NCI-H146 (cell line): ENCODE results near the gene SYVN1.
"Not testable (repeated sequence)": the region's sequence is repeated elsewhere in the genome, so short reads cannot be mapped to it uniquely, and the experiment has no call there.

Experiments
- DNase-seq: peaks from one replicate; lab custom pipeline; 2025; lab: John Stamatoyannopoulos, UW

Gene SYVN1

GRCh38 chr11:65151331-65151899 lies 17.1 kb upstream of the SYVN1 start:
- DNase-seq: no peak

DNA sequence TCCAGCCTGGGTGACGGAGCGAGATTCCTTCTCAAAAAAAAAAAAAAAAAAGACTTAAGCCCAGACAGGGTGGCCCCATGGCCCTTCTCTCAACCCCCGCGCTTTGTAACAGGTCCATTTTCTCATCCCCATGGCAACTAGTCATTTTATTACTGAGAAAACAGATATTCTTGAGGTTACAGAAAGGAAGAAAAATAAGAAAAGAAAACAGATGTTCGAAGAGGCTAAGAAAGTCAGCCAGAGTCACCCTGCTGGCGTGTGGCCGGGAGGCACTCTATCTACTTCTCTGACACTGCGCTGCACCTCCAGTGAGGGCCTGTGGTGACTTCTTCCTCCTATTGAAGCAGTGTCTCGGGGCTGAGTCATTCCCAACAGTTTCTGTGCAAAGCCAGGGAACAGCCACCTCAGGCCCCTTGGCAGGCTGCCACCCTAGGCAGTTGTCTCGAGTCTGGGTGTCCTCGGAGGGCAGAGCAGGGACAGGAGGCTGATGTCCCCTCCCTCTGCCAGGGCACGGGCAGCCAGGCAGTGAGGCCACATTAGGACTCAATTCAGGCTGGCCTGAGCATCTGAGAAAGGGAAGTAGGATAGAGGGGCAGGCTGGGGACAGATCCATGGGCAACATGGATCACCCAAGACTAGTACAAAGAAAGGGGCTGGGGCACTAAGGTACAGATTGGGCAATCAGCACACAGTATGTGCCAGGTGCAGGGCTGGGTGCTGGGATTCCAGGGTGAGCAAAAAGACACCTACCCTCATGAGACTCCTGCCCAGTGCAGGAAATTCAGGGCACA lies 16.4 kb upstream of the SYVN1 start:
- peak; percentile 23 for DNase-seq

DNA sequence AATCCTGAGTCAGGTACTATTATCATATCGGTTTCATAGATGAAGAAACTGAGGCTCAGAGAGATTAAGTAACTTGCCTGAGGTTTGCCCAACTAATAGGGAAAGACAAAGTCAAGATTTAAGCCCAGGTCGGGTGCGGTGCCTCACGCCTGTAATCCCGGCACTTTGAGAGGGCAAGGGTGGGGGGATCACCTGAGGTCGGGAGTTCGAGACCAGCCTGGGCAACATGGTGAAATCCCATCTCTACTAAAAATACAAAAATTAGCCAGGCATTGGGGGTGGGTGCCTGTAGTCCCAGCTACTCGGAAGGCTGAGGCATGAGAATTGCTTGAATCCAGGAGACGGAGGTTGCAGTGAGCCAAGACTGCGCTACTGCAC lies 15.8 kb upstream of the SYVN1 start:
- DNase-seq: not testable (repeated sequence)

- no peak for DNase-seq
These were observed 14.3 kb upstream of the SYVN1 start for GRCh38 chr11:65148657-65149056.

GRCh38 chr11:65147352-65148075 lies 13.2 kb upstream of the SYVN1 start:
- DNase-seq: no peak

DNA sequence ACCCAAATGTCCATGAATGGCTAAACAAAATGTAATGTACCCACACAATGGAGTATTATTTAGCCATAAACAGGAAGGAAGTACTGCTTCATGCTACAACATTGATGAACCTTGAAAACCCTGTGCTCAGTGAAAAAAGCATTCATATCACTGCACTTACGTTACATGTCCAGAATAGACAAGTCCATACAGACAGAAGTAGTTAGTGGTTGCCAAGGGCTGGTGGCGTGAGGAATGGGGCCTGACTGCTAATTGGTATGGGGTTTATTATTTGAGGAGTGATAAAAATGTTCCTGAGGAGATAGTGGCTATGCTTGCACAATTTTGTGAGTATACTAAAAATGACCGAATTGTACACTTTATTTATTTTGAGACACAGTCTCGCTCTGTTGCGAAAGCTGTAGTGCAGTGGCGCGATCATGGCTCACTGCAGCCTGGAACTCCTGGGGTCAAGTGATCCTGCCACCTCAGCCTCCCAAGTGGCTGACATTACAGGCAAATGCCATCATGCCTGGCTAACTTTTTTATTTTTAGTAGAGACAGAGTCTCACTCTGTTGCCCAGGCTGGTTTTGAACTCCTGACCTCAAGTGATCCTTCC lies 7.7 kb upstream of the SYVN1 start:
- no peak for DNase-seq

DNA sequence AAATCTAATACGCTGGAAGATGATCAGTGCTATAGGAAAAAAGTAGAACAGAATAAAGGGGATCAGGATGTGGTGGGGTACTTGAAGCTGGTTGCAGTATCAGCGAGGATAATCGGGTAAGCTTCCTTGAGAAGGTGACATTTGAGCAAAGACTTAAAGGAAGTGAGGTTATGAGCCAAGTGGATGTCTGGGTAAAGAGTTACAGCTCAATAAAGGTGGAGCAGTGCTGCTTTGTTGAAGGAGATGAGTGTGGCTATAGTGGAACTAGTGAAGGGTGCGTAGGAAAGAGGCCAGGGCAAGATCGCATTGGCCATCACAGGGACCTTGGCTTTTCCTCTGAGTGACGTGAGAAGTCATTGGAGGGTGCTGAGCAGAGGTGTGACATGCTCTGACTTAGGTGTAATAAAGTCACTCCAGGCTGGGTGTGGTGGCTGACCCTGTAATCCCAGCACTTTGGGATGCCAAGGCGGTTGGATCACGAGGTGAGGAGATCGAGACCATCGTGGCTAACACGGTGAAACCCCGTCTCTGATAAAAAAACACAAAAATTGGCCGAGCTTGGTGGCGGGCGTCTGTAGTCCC lies 2.3 kb upstream of the SYVN1 start:
- no peak for DNase-seq

DNA sequence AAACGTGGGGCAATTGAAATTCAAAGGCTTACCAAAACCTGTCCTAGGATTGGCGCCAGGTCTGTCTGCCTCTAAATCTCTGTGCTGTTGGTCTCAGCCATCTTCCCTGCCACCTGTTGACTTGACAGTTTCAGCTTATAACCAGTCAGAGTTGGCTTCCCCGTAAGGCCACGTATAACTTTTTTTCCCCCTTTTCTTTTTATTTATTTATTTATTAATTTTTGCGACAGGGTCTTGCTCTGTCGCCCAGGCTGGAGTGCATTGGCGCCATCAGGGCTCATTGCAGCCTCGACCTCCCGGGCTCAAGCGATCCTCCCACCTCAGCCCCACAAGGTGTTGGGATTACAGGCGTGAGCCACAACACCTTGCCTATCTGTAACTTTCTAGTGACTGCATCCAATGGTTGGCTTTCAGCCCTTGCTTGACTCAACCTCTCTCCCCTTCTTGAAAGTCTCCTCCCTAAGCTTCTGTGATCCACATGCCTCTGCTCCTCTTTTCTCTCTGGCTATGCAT lies 1.4 kb upstream of the SYVN1 start:
- no peak for DNase-seq

GRCh38 chr11:65134952-65135632 lies 773 bp upstream of the SYVN1 start:
- peak; percentile 98 for DNase-seq

DNA sequence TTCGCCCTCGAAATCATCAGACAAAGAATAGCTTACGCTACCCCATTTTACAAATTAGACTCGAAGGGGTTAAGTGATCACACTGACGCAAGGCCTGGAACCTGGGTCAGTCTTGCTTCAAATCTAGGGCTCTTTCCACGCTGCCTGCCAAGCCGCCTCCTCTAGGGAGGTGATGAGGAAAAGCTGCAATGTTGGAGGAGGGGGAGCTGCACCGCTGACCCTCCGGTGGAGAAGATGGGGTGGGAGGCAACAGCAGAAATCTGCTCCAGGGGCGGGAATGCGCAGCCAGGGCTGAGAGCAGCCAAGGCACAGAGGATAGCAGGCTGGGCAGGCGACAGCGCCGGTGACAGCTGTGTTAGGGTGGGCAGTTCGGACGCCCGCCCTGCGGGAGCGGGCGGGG lies 595 bp downstream of the SYVN1 start:
- no peak for DNase-seq

GRCh38 chr11:65132988-65133700 lies 1.2 kb downstream of the SYVN1 start:
- DNase-seq: peak; percentile 55

DNA sequence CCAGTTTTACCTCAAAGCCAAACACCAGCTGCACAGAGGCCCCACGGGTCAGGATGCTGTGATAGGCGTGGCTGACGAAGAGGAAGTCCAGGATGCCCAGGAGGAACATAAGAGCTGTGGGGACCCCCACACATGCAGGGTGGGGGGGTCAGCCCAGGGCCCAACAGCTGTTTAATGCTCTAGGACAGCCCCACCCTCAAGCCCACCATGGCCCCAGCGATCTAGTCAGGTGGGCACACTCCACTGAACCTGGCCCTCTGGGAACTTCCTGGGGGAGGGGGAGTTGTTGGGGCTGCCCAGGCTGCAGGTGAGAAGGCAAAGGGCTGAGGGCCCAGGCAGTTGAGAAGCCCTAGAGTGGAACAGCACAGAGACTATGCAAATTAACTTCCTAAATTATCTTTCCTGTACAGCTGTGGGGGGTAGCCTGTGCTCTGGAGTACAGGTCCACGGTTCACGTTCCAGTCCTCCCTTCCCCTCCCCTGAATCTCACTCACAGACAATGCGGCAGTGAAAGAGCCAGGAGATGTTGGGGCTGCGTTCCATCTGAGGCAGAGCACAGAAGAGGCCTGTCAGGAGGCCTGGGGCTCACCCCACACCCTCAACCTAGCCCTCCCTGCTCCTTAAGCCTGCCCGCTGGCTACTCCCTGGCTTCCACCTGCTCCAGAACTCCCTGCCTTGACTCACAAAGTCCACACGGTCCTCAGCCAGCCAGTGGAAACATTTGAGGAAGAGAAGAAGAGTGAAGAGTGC lies 1.9 kb downstream of the SYVN1 start:
- no peak for DNase-seq

- no peak for DNase-seq
These were observed 2.5 kb downstream of the SYVN1 start for GRCh38 chr11:65131895-65132237.

- no peak for DNase-seq
These were observed 2.9 kb downstream of the SYVN1 start for GRCh38 chr11:65131417-65131776.

DNA sequence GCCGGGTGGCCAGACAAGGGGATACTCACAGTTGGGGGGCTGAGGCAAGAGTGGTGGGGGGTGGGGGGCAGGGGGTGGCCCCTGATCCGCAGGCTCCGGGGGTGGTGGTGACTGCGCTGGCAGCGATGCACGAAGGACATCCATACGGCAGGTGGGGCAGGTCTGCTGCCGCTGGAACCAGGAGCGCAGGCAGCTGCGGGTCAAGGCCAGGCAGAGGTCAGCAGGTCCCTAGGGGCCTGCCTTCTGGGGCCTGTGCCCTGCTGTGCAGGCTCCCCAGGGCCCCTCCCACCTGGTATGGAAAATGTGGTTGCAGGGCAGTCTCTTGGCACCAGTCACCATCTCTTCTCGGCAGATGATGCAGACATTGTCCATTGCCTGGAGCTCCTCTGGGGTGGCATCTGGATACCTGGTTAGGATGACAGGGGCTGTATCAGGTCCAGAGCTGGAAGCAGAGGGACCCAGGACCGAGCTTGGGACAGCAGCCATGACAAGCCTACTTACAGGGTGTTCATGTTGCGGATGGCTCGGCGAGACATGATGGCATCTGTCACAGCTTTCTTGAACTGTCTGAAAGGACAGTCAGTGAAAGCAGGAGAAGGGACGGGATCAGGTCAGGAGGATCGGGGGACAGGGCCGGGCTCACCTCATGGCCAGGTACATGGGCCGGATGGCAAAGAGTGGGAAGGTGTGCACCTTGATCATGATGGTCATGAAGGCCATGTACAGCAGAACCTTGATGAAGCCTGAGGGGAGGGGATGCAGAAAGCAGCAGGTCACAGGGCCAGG lies 3.5 kb downstream of the SYVN1 start:
- DNase-seq: no peak

DNA sequence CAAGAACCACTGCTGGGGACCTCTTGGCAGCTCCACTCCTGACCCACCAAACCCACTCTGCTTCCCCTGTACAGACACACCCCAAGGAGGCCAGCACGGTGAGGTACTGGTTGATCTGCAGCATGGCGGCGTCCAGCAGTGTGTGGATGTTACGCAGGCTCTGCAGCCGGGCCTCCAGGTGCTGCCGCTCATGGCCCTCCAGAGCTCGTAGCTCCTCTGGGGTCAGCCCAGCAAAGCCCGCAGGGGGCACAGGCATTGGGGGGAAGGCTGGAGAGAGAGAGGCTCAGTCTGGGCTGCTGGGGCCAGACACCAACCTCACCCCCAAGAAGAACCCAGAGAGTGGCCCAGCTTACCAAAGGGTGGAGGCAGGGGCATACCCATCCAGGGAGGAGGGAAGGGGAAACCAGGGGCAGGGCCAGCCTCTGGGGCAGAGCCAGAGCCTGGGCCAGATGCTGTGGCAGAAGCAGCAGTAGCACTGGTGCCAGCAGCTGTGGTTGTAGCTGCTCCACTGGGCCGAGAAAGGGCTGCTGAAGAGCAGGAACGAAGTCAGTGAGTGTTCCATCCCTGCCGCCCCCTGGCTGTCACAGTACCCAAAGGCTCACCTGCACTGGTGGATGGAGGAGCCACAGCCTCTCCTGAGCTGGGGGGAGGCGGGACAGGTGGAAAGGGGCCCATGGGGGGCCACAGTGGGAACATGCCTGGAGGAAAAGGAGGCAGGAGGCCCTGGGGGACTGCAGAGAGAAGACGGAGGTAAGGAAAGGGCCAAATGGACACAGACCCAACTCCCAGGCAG lies 4.5 kb downstream of the SYVN1 start:
- DNase-seq: no peak

- DNase-seq: no peak
These were observed 5.9 kb downstream of the SYVN1 start for GRCh38 chr11:65128182-65129145.
